Measurements from ENCODE around the gene ANP32B. TPM values are rescaled to one million over a fixed set of nuclear protein-coding genes. Genes with fewer than 3 reads are reported as not detected.
A peak's percentile ranks its signal among the peaks of the same experiment; 100 is the strongest.

ANP32B gene
- total RNA-seq, 3 donors from 2014 or later (not counting 1 experiment from before 2014, with no cell fraction given), result 89.9 to 107 (median 100) TPM

- H3K36me3 Mint-ChIP-seq, result peaks cover 25% of the 10 kb centered on the region
- H3K4me3 ChIP-seq (ENCODE audit: low read length), result no peak overlapping the region
- H3K27me3 ChIP-seq (ENCODE audit: control insufficient read depth, insufficient read depth, low read length), result no peaks in the 10 kb centered on the region
- no peak overlapping the region for H3K4me3 Mint-ChIP-seq
- H3K4me1 ChIP-seq (ENCODE audit: control insufficient read depth, insufficient read depth, low read length), result peaks cover 5% of the 10 kb centered on the region
- ATAC-seq (no peak), DNase-seq (no peak)
- intact Hi-C loops (cut with micrococcal nuclease), result no loop called here
- 100% methylated on average over 1 of the region's 1 CpG for WGBS (ENCODE audit: insufficient coverage)
- no peaks in the 10 kb centered on the region for H3K9me3 ChIP-seq (ENCODE audit: control insufficient read depth, insufficient read depth, low read length)
- H3K27me3 Mint-ChIP-seq (ENCODE audit: low read depth in 2 of 2), result no peaks in the 10 kb centered on the region
- peaks cover 13 to 16% of the 10 kb centered on the region in 2 donors for H3K4me1 Mint-ChIP-seq
- H3K27ac Mint-ChIP-seq, result peak overlapping the region; percentile 43 to 70
- peaks cover 80% of the 10 kb centered on the region for H3K36me3 ChIP-seq (ENCODE audit: control insufficient read depth, insufficient read depth, low read length)
- no peak overlapping the region for H3K27ac ChIP-seq (ENCODE audit: low read length)
- TF ChIP-seq, protein P1, sequence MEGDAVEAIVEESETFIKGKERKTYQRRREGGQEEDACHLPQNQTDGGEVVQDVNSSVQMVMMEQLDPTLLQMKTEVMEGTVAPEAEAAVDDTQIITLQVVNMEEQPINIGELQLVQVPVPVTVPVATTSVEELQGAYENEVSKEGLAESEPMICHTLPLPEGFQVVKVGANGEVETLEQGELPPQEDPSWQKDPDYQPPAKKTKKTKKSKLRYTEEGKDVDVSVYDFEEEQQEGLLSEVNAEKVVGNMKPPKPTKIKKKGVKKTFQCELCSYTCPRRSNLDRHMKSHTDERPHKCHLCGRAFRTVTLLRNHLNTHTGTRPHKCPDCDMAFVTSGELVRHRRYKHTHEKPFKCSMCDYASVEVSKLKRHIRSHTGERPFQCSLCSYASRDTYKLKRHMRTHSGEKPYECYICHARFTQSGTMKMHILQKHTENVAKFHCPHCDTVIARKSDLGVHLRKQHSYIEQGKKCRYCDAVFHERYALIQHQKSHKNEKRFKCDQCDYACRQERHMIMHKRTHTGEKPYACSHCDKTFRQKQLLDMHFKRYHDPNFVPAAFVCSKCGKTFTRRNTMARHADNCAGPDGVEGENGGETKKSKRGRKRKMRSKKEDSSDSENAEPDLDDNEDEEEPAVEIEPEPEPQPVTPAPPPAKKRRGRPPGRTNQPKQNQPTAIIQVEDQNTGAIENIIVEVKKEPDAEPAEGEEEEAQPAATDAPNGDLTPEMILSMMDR (IDR thresholded peaks at IDR 0.05), result no peak
- H3K9me3 Mint-ChIP-seq, result no peaks in the 10 kb centered on the region
These were observed 26.8 kb downstream of the ANP32B start for GRCh38 chr9:98009936-98010335.

- TF ChIP-seq, protein P1 (IDR thresholded peaks at IDR 0.05), result no peak
- H3K27ac ChIP-seq (ENCODE audit: low read length), result no peak overlapping the region
- Mint-ChIP-seq H3K27ac (peak overlapping the region in 1 of 2 donors; percentile 12), H3K4me3 (no peak overlapping the region), H3K27me3 (ENCODE audit: low read depth in 2 of 2) (no peaks in the 10 kb centered on the region), H3K4me1 (peaks cover 13 to 16% of the 10 kb centered on the region in 2 donors), H3K36me3 (peaks cover 24% of the 10 kb centered on the region), H3K9me3 (no peaks in the 10 kb centered on the region)
- WGBS (ENCODE audit: insufficient coverage), result 46% methylated on average over 2 of the region's 2 CpGs
- H3K4me3 ChIP-seq (ENCODE audit: low read length), result no peak overlapping the region
- H3K36me3 ChIP-seq (ENCODE audit: control insufficient read depth, insufficient read depth, low read length), result peaks cover 78% of the 10 kb centered on the region
- H3K9me3 ChIP-seq (ENCODE audit: control insufficient read depth, insufficient read depth, low read length), result no peaks in the 10 kb centered on the region
- H3K27me3 ChIP-seq (ENCODE audit: control insufficient read depth, insufficient read depth, low read length), result no peaks in the 10 kb centered on the region
- DNase-seq, result peak in 1 of 2 donors; percentile 19
- peak in 2 of 3 donors; percentile 45 to 64 for ATAC-seq
- intact Hi-C loops (cut with micrococcal nuclease), result no loop called here
- peaks cover 5% of the 10 kb centered on the region for H3K4me1 ChIP-seq (ENCODE audit: control insufficient read depth, insufficient read depth, low read length)
These were observed 27.3 kb downstream of the ANP32B start for GRCh38 chr9:98010445-98010844.

- peaks cover 24% of the 10 kb centered on the region for H3K36me3 Mint-ChIP-seq
- TF ChIP-seq, protein P1 (IDR thresholded peaks at IDR 0.05), result no peak
- Histone ChIP-seq H3K27ac (ENCODE audit: low read length) (no peak overlapping the region), H3K9me3 (ENCODE audit: control insufficient read depth, insufficient read depth, low read length) (no peaks in the 10 kb centered on the region), H3K4me3 (ENCODE audit: low read length) (no peak overlapping the region), H3K27me3 (ENCODE audit: control insufficient read depth, insufficient read depth, low read length) (no peaks in the 10 kb centered on the region), H3K36me3 (ENCODE audit: control insufficient read depth, insufficient read depth, low read length) (peaks cover 76% of the 10 kb centered on the region), H3K4me1 (ENCODE audit: control insufficient read depth, insufficient read depth, low read length) (peaks cover 5% of the 10 kb centered on the region)
- H3K27ac Mint-ChIP-seq, result peak overlapping the region in 1 of 2 donors; percentile 12
- H3K9me3 Mint-ChIP-seq, result no peaks in the 10 kb centered on the region
- H3K27me3 Mint-ChIP-seq (ENCODE audit: low read depth in 2 of 2), result no peaks in the 10 kb centered on the region
- H3K4me1 Mint-ChIP-seq, result peaks cover 13 to 16% of the 10 kb centered on the region in 2 donors
- WGBS (ENCODE audit: insufficient coverage), result over 99% methylated on average over 7 of the region's 7 CpGs
- no peak overlapping the region for H3K4me3 Mint-ChIP-seq
- ATAC-seq (no peak), DNase-seq (no peak)
- intact Hi-C loops (cut with micrococcal nuclease), result no loop called here
These were observed 28.0 kb downstream of the ANP32B start for GRCh38 chr9:98011122-98011521.

DNA sequence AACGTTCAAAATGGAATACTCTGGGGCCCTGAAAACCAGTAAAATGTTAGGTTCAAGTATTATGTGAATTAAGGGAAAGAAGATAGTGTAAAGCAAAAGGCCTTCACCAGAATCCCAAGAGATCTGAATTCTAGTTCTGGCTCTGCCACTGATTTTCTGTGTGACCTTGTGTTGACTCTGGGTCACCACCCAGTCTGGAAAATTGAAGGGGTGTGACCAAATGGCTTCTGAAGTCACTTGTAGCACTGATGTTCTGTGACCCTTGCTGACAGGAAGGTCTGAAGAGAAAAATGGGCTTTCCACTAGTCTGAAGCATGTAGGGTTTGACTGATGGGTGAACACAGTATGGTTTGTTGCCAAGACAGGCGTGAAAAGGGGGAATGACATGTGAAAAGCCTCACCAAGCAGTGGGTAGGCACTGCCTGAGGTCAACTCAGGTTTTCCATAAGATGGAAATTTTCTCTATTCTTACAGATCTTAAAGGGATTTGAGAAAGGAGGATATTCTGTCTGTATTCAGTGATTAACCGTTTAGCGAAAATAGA is 33.1 kb downstream of the ANP32B start:
- DNase-seq (no peak), ATAC-seq (no peak)
- peaks cover 72% of the 10 kb centered on the region for H3K36me3 ChIP-seq (ENCODE audit: control insufficient read depth, insufficient read depth, low read length)
- no peak overlapping the region for H3K4me3 Mint-ChIP-seq
- H3K27ac Mint-ChIP-seq, result no peak overlapping the region
- no peaks in the 10 kb centered on the region for H3K9me3 Mint-ChIP-seq
- intact Hi-C loops (cut with micrococcal nuclease), result no loop called here
- TF ChIP-seq, protein P1 (IDR thresholded peaks at IDR 0.05), result no peak
- peaks cover 0 to 7% of the 10 kb centered on the region in 2 donors for H3K4me1 Mint-ChIP-seq
- no peaks in the 10 kb centered on the region for H3K27me3 ChIP-seq (ENCODE audit: control insufficient read depth, insufficient read depth, low read length)
- H3K27ac ChIP-seq (ENCODE audit: low read length), result no peak overlapping the region
- no peak overlapping the region for H3K4me3 ChIP-seq (ENCODE audit: low read length)
- peaks cover 17% of the 10 kb centered on the region for H3K36me3 Mint-ChIP-seq
- H3K27me3 Mint-ChIP-seq (ENCODE audit: low read depth in 2 of 2), result no peaks in the 10 kb centered on the region
- 96% methylated on average over 4 of the region's 4 CpGs for WGBS (ENCODE audit: insufficient coverage)
- H3K9me3 ChIP-seq (ENCODE audit: control insufficient read depth, insufficient read depth, low read length), result no peaks in the 10 kb centered on the region
- no peaks in the 10 kb centered on the region for H3K4me1 ChIP-seq (ENCODE audit: control insufficient read depth, insufficient read depth, low read length)

Data from natural killer cell (primary cell).